Smooth muscle cell (in vitro differentiated cells): ENCODE results near the gene TMEM89. TPM values are rescaled to one million over a fixed set of nuclear protein-coding genes. Genes with fewer than 3 reads are reported as not detected.

Experiments
- DNase-seq: peaks from one replicate; lab custom pipeline; 2025; ENCODE audit not compliant: unreplicated experiment; lab: John Stamatoyannopoulos, UW
- H2AFZ ChIP-seq: fragments of 200-600 bp; sonication (generic); 2 replicates; pipeline ENCODE4 v1.6.0; 2016; ENCODE audit warnings: antibody characterized with exemption, low read depth, mild to moderate bottlenecking
- H3F3A ChIP-seq: fragments of 200-600 bp; sonication (generic); 2 replicates; pipeline ENCODE4 v1.6.0; 2017; ENCODE audit warnings: antibody characterized with exemption, low read depth
- H3K27ac ChIP-seq: fragments of 200-600 bp; sonication (generic); 2 replicates; pipeline ENCODE4 v1.5.1; 2016; ENCODE audit warnings: low read depth, mild to moderate bottlenecking
- H3K27me3 ChIP-seq: fragments of 200-600 bp; sonication (generic); 2 replicates; pipeline ENCODE4 v1.6.1; 2016; ENCODE audit warnings: low read depth, mild to moderate bottlenecking
- H3K36me3 ChIP-seq: fragments of 200-600 bp; sonication (generic); 2 replicates; pipeline ENCODE4 v1.5.1; 2016; ENCODE audit warnings: low read depth
- H3K4me1 ChIP-seq: fragments of 200-600 bp; sonication (generic); 2 replicates; pipeline ENCODE4 v1.5.1; 2016; ENCODE audit warnings: low read depth
- H3K4me2 ChIP-seq: fragments of 200-600 bp; sonication (generic); 2 replicates; pipeline ENCODE4 v1.6.0; 2016; ENCODE audit warnings: mild to moderate bottlenecking
- H3K4me3 ChIP-seq: fragments of 200-600 bp; sonication (generic); 2 replicates; pipeline ENCODE4 v1.5.1; 2016; ENCODE audit warnings: mild to moderate bottlenecking
- H3K79me2 ChIP-seq: fragments of 200-600 bp; sonication (generic); 2 replicates; pipeline ENCODE4 v1.6.0; 2016; ENCODE audit warnings: low read depth, mild to moderate bottlenecking
- H3K9ac ChIP-seq: fragments of 200-600 bp; sonication (generic); 2 replicates; pipeline ENCODE4 v1.6.0; 2016; ENCODE audit warnings: low read depth
- H3K9me3 ChIP-seq: fragments of 200-600 bp; sonication (generic); replicated peaks from 2 replicates; pipeline ENCODE4 v1.5.1; 2016; ENCODE audit warnings: low read depth
- H4K20me1 ChIP-seq: fragments of 200-600 bp; sonication (generic); 2 replicates; pipeline ENCODE4 v1.6.0; 2016; ENCODE audit warnings: low read depth
- WGBS: methylation state at CpG from one replicate; pipeline ENCODE4 v1.1.7; 2016; ENCODE audit warnings: low lambda C conversion rate; 5-methylcytosine and 5-hydroxymethylcytosine counted together
- polyA plus RNA-seq: library from polyadenylated mRNA; unstranded; fragments of >200 nt; fragmentation: Nextera tagmentation; extraction: Ambion mirVana; gene quantifications from 2 replicates; pipeline ENCODE4 v1.2.1, GENCODE V29; 2016
- total RNA-seq: library from RNA; depleted of rRNA; stranded (reverse); fragments of >200 nt; gene quantifications from 2 replicates; pipeline ENCODE4 v1.2.3, GENCODE V29; 2014
- TF ChIP-seq, protein P1 (sequence below): fragments of 200-600 bp; sonication (generic); IDR thresholded peaks from 2 replicates; pipeline ENCODE4 v1.5.1; 2017; ENCODE audit warnings: borderline replicate concordance, mild to moderate bottlenecking, antibody characterized with exemption; ENCODE audit not compliant: insufficient read depth, poor library complexity, severe bottlenecking

Gene TMEM89
- total and polyA plus RNA-seq, 2 experiments from 2014 or later: 0.25 TPM; not detected in 1

DNA sequence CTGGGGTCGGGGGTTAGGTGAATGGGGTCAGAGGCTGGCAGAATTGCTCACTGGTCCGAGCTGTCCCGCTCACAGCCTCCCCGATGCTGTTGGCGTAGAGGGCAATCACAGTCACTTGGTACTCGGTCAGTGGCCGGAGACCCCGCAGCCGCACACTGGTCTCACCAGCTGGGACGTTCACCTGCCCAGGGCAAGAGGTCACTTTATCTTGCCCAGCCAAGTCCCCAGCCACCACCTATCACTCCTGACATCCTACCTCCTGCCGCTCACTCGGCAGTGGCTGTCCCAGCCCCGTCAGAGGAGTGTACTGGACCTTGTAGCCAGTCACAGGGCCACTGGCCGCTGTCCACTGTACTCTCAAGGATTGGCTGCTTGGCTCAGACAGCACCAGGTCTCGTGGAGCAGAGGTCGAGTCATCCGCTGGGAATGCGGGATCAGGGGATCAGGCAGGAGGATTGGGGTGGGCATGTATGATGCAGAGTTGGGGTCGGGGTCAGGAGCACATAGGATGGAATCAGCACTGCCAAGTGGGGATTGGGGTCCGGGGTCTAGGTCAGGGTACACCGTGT, 29.0 kb downstream of the TMEM89 start:
- peaks cover 48% of the 10 kb centered on the region for H4K20me1 ChIP-seq
- H3K4me1 ChIP-seq: peaks cover 7% of the 10 kb centered on the region
- peaks cover 16% of the 10 kb centered on the region for H3F3A ChIP-seq
- H3K4me2 ChIP-seq: peak overlapping the region; percentile 77
- H3K9me3 ChIP-seq: no peaks in the 10 kb centered on the region
- H3K27me3 ChIP-seq: no peaks in the 10 kb centered on the region
- TF ChIP-seq, protein P1, sequence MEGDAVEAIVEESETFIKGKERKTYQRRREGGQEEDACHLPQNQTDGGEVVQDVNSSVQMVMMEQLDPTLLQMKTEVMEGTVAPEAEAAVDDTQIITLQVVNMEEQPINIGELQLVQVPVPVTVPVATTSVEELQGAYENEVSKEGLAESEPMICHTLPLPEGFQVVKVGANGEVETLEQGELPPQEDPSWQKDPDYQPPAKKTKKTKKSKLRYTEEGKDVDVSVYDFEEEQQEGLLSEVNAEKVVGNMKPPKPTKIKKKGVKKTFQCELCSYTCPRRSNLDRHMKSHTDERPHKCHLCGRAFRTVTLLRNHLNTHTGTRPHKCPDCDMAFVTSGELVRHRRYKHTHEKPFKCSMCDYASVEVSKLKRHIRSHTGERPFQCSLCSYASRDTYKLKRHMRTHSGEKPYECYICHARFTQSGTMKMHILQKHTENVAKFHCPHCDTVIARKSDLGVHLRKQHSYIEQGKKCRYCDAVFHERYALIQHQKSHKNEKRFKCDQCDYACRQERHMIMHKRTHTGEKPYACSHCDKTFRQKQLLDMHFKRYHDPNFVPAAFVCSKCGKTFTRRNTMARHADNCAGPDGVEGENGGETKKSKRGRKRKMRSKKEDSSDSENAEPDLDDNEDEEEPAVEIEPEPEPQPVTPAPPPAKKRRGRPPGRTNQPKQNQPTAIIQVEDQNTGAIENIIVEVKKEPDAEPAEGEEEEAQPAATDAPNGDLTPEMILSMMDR: no peak
- H3K27ac ChIP-seq: no peak overlapping the region
- no peak overlapping the region for H3K9ac ChIP-seq
- DNase-seq: no peak
- H3K79me2 ChIP-seq: peaks cover 15% of the 10 kb centered on the region
- H3K36me3 ChIP-seq: no peaks in the 10 kb centered on the region
- H3K4me3 ChIP-seq: no peak overlapping the region
- H2AFZ ChIP-seq: no peak overlapping the region
- 91% methylated on average over 21 of the region's 21 CpGs for WGBS

DNA sequence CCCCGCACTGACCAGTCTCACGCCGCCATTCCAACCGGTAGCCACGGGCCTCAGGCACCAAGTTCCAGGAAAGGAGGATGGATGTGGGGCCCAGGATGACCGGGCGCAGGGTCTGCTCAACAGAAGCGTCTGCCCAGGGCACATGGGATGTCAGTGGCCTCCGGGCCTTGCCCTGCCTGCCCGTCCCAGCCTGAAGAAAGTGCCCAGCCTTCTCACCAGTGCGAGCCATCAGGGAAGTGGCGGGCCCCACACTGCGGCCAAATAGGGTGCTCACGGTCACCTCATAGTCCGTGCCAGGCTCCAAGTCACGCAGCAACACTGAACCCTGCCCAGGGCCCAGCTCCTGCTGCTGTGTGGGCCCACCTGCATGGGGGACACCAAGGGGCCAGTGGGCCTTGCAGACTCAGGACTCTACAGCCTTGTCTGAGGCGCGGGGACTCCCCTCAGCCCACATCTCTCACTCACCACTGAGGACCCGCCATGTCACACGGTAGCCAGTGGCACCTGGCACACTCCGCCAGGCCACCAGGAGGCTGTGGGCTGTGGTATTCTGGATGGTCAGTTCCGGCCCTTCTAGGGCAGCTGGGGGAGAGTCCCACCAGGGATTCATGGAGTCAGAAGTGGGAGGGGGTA, 29.6 kb downstream of the TMEM89 start:
- Histone ChIP-seq H3K9me3 (no peaks in the 10 kb centered on the region), H3K4me2 (no peak overlapping the region), H3K36me3 (no peaks in the 10 kb centered on the region), H3K79me2 (peaks cover 15% of the 10 kb centered on the region), H3K4me1 (peaks cover 7% of the 10 kb centered on the region), H3K9ac (no peak overlapping the region), H4K20me1 (peaks cover 54% of the 10 kb centered on the region), H2AFZ (no peak overlapping the region), H3K27ac (no peak overlapping the region), H3K4me3 (no peak overlapping the region), H3K27me3 (no peaks in the 10 kb centered on the region), H3F3A (peaks cover 10% of the 10 kb centered on the region)
- TF ChIP-seq, protein P1: no peak
- no peak for DNase-seq
- WGBS: 97% methylated on average over 21 of the region's 22 CpGs

DNA sequence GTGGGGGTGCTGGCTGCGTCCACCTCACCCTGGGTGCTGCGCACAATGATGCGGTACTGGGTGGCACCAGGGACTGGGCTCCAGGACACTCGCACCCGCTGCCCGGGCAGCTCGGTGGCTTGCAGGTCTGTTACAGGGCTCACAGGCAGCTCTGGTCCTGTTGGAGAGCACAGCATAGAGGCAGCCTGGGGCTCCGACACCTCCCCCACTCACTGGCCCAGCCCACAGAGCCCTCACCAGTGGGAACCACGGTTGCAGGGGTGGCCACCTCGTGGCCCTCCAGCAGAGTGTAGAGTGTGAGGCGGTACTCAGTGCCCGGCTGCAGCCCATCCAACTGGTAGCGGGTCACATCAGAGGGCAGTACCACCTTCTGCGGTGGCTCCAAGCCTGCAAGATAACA, 30.1 kb downstream of the TMEM89 start:
- 95% methylated on average over 14 of the region's 14 CpGs for WGBS

More for the DNA sequence above, 30.1 kb downstream of the TMEM89 start:
- peaks cover 5% of the 10 kb centered on the region for H3F3A ChIP-seq
- peaks cover 15% of the 10 kb centered on the region for H3K79me2 ChIP-seq
- no peaks in the 10 kb centered on the region for H3K27me3 ChIP-seq
- no peaks in the 10 kb centered on the region for H3K9me3 ChIP-seq
- H3K4me1 ChIP-seq: peaks cover 7% of the 10 kb centered on the region
- H2AFZ ChIP-seq: no peak overlapping the region
- no peak overlapping the region for H3K9ac ChIP-seq
- peaks cover 59% of the 10 kb centered on the region for H4K20me1 ChIP-seq
- no peak overlapping the region for H3K27ac ChIP-seq
- H3K36me3 ChIP-seq: no peaks in the 10 kb centered on the region
- H3K4me3 ChIP-seq: no peak overlapping the region
- TF ChIP-seq, protein P1: no peak
- no peak overlapping the region for H3K4me2 ChIP-seq
- no peak for DNase-seq
